Measurements from ENCODE around the gene HSF5. TPM values are rescaled to one million over a fixed set of nuclear protein-coding genes. Genes with fewer than 3 reads are reported as not detected.

Gene HSF5
- total RNA-seq, 1 experiment from 2014 or later = not detected

GRCh38 chr17:58380207-58381123 lies 107.7 kb downstream of the HSF5 start:
- H3K4me1 ChIP-seq (ENCODE audit: control insufficient read depth in 1 of 2, insufficient read depth in 2 of 2, low read length in 2 of 2) = peaks cover 94 to 96% of the 10 kb centered on the region in 2 experiments
- POLR2A ChIA-PET = interaction anchor here (0.7 to 4.0 kb wide), 5 partner anchors 15 to 251 kb away, joined by 3 to 17 read pairs (median 4); partner anchors contain the start of gene RNF43
- H3K9ac ChIP-seq (ENCODE audit: low read length) = no peak overlapping the region
- H3K27ac ChIP-seq (ENCODE audit: low read depth, low read length) = 0 out of 2 replicates have a peak overlapping the region, but pooled peaks have one; percentile 4
- peaks cover 94% of the 10 kb centered on the region for H3K79me2 ChIP-seq (ENCODE audit: insufficient read depth, low read length)
- H3K4me2 ChIP-seq (ENCODE audit: low read length) = no peak overlapping the region
- CTCF ChIA-PET = interaction anchor here (1.0 to 1.2 kb wide), 2 partner anchors 10 to 34 kb away, joined by 3 read pairs; no protein-coding TSS in a partner anchor
- ATAC-seq (no peak), DNase-seq (ENCODE audit: low read depth, low spot score) (no peak)
- H3K27me3 ChIP-seq (ENCODE audit: insufficient read depth, low read length) = no peaks in the 10 kb centered on the region
- no peak overlapping the region for H2AFZ ChIP-seq (ENCODE audit: low read depth, low read length, poor library complexity, severe bottlenecking)
- no peak overlapping the region for H3K4me3 ChIP-seq (replicated peaks in 1 of 2; ENCODE audit: low read depth in 1 of 2, low read length in 2 of 2)
- peaks cover 0 to 7% of the 10 kb centered on the region in 2 experiments; a peak in 1 of 4 replicates for H3K36me3 ChIP-seq (ENCODE audit: control insufficient read depth in 1 of 2, insufficient read depth in 2 of 2, low read length in 2 of 2)
- RAD21 ChIA-PET (ENCODE audit: low non-redundant PET in 1 of 2, low total read pairs in 2 of 2, uncharacterized antibody in 2 of 2, unreplicated experiment in 2 of 2) = no interaction called here
- no TSS peak for BruUV-seq (replicated peaks)
- no peaks in the 10 kb centered on the region for H3K9me2 ChIP-seq (ENCODE audit: insufficient read depth)
- intact Hi-C loops (cut with micrococcal nuclease) = no loop called here
- no peaks in the 10 kb centered on the region for H4K20me1 ChIP-seq (ENCODE audit: insufficient read depth)
- H3K9me3 ChIP-seq (ENCODE audit: control insufficient read depth in 1 of 2, insufficient read depth in 1 of 2, low read depth in 1 of 2, low read length in 2 of 2) = no peaks in the 10 kb centered on the region
- TF ChIP-seq SIN3A (IDR thresholded peaks at IDR 0.05; ENCODE audit: low read depth) = no peak
- no peak for TF ChIP-seq ATF3 (IDR thresholded peaks at IDR 0.05)
- no peak for TF ChIP-seq MAX (IDR thresholded peaks at IDR 0.05)
- TF ChIP-seq POLR2A (IDR thresholded peaks at IDR 0.05; ENCODE audit: borderline replicate concordance, extremely low read depth, insufficient read depth, insufficient read length) = no peak
- TF ChIP-seq CTCF (IDR thresholded peaks at IDR 0.05 in 2 of 3, conservative IDR thresholded peaks at IDR 0.05 in 1 of 3; ENCODE audit: borderline replicate concordance in 1 of 3, insufficient read depth in 1 of 3, low read depth in 2 of 3, low read length in 2 of 3) = no peak
- no peak for TF ChIP-seq RAD21 (IDR thresholded peaks at IDR 0.05; ENCODE audit: low read depth)
- TF ChIP-seq POLR2AphosphoS5 (IDR thresholded peaks at IDR 0.05; ENCODE audit: low read depth, low read length) = no peak
- no peak for TF ChIP-seq ZFX (IDR thresholded peaks at IDR 0.05)
- no peak for TF ChIP-seq FOSL1 (IDR thresholded peaks at IDR 0.05; ENCODE audit: low read depth)
- no peak for TF ChIP-seq YY1 (IDR thresholded peaks at IDR 0.05; ENCODE audit: extremely low read depth, insufficient replicate concordance, low read depth, low read length)
- no peak for TF ChIP-seq EZH2phosphoT487 (IDR thresholded peaks at IDR 0.05; ENCODE audit: borderline replicate concordance)
- TF ChIP-seq REST (IDR thresholded peaks at IDR 0.05; ENCODE audit: low read depth) = no peak
- TF ChIP-seq TCF7L2 (IDR thresholded peaks at IDR 0.05; ENCODE audit: borderline replicate concordance, extremely low read depth, insufficient read depth, insufficient read length) = no peak
- TF ChIP-seq JUND (IDR thresholded peaks at IDR 0.05) = no peak
- no peak for TF ChIP-seq EGR1 (IDR thresholded peaks at IDR 0.05; ENCODE audit: low read depth)
- TF ChIP-seq CBX3 (IDR thresholded peaks at IDR 0.05; ENCODE audit: low read depth) = no peak
- TF ChIP-seq SP1 (IDR thresholded peaks at IDR 0.05; ENCODE audit: low read depth) = no peak
- no peak for TF ChIP-seq ZNF274 (IDR thresholded peaks at IDR 0.05; ENCODE audit: low read depth, low read length)
